ENCODE results near the gene CFAP74.
"Not testable (repeated sequence)": the region's sequence is repeated elsewhere in the genome, so short reads cannot be mapped to it uniquely, and the experiment has no call there.

CFAP74 gene

DNA sequence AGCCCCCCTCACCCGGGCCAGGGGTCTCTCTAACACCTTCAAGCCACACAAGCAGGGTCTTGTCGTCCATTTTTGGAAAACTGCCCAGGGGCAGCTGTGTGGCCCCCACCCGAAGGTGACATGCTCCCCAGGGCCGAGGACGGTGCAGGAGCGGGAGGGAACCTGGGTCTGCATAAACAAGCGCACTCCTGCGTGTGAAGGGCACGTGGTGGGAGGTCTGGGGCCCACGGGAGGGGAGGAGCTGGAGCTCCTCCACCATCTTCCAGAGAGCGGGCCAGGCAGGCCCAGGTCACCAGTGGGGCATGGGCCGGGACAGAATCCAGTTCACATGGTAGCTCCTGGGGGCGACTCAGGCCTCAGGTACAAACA lies 16.5 kb downstream of the CFAP74 start:
- DNase-seq (ENCODE audit: low read depth in 2 of 2, low spot score in 1 of 2), result no peak

- no peak for DNase-seq (ENCODE audit: low read depth in 2 of 2, low spot score in 1 of 2)
Measured at GRCh38 chr1:1986451-1987141, 17.0 kb downstream of the CFAP74 start.

GRCh38 chr1:1985375-1986050 lies 18.1 kb downstream of the CFAP74 start:
- DNase-seq (ENCODE audit: low read depth in 2 of 2, low spot score in 1 of 2), result no peak

DNA sequence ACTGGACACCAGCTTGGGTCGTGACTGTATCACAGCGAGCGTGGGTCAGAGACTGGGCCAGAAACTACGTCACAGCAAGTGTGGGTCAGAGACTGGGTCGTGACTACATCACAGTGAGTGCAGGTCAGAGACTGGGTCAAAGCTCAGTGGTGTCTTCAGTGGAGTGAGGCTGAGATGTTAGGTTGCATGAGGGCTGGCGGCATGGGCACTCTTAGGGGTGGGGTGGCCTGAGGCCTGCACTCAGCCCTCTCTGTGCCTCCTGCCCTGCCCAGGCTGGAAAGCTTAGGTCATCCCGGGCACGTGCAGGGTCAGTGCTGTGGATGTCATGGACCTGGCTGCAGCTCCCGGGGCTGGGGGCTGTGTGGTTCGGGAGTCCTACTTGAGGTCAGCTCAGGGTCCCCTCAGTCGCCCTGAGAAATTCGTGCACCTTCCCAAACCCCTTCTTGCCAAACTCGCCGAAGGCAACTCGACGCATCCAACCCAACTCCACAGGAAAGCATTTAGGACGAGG lies 19.0 kb downstream of the CFAP74 start:
- no peak for DNase-seq (ENCODE audit: low read depth in 2 of 2, low spot score in 1 of 2)

DNA sequence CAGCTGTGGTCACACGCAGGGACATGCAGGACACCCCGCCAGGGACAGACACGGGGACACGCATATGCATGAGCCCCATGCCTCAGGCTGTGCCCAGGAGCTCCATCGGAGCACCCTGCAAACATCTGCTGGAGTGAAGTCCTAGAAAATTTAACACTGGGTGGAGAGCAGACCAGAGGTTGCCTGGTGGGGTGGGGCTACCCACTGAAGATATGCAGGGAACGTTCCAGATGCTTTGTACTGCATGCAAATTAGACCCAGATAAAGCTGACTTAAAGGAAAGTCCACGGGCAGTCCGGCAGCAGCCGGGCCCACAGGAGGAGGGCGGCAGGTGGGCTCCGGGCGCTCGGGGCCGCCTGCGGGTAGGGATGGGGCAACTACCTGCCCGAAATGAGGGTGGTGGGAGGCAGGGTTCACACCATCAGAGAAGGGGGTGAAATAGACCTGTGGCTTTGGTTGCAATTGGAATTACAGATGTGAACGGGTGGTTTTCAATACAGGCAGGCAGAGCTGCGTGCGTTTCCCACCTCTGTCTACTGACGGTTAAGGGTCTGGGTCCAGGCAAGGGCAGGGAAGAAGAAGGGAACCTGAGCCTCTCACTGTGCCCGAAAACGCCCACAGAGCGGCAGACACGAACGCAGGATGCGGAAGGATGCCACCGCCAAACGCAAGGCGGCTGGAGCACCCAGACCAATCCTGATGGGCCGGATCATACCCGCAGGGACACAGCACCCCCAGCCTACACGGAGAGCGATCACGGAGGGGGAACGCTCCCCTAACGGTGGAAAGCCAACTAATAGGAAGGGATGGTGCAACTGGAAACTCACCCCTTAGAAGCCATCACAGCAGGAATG lies 21.0 kb downstream of the CFAP74 start:
- no peak for DNase-seq (ENCODE audit: low read depth in 2 of 2, low spot score in 1 of 2)

GRCh38 chr1:1981631-1982327 lies 21.8 kb downstream of the CFAP74 start:
- DNase-seq (ENCODE audit: low read depth in 2 of 2, low spot score in 1 of 2), result not testable (repeated sequence)

- no peak for DNase-seq (ENCODE audit: low read depth in 2 of 2, low spot score in 1 of 2)
Measured at GRCh38 chr1:1981142-1981500, 22.5 kb downstream of the CFAP74 start.

GRCh38 chr1:1980467-1981141 lies 23.0 kb downstream of the CFAP74 start:
- no peak for DNase-seq (ENCODE audit: low read depth in 2 of 2, low spot score in 1 of 2)

DNA sequence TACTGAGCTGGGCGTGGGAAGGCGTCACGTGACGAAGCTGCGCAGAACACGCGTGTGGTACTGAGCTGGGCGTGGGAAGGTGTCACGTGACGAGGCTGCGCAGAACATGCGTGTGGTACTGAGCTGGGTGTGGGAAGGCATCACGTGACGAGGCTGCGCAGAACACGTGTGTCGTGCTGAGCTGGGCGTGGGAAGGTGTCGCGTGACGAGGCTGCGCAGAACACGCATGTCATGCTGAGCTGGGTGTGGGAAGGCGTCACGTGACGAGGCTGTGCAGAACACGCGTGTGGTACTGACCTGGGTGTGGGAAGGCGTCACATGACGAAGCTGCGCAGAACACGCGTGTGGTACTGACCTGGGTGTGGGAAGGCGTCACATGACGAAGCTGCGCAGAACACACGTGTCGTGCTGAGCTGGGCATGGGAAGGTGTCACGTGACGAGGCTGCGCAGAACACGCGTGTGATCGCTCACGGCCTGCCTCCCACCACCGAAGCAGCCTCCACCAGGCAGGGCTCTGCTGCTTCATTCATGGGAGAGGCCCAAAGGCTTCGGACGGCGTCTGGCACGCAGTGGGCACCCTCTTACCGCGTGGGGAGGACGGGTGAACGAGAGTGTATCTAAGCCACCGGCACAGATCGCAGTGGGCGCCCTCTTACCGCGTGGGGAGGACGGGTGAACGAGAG lies 24.0 kb downstream of the CFAP74 start:
- no peak for DNase-seq (ENCODE audit: low read depth in 2 of 2, low spot score in 1 of 2)

DNA sequence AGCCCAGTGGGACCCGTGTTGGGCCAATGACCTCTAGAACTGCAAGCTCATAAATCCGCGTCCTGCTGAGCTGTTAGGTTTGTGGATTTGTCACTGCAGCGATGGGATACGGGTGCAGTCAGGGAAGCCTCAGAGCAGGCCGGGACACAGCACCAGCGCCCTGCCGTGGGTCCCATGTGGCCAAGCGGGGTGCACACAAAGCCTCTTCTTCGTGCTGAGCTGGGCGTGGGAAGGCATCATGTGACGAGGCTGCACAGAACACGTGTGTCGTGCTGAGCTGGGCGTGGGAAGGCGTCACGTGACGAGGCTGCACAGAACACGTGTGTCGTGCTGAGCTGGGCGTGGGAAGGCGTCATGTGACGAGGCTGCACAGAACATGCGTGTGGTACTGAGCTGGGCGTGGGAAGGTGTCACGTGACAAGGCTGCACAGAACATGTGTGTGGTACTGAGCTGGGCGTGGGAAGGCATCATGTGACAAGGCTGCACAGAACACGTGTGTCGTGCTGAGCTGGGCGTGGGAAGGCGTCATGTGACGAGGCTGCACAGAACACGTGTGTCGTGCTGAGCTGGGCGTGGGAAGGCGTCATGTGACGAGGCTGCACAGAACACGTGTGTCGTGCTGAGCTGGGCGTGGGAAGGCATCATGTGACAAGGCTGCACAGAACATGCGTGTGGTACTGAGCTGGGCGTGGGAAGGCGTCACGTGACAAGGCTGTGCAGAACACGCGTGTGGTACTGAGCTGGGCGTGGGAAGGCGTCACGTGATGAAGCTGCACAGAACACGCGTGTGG lies 24.7 kb downstream of the CFAP74 start:
- DNase-seq (ENCODE audit: low read depth in 2 of 2, low spot score in 1 of 2), result not testable (repeated sequence)

DNA sequence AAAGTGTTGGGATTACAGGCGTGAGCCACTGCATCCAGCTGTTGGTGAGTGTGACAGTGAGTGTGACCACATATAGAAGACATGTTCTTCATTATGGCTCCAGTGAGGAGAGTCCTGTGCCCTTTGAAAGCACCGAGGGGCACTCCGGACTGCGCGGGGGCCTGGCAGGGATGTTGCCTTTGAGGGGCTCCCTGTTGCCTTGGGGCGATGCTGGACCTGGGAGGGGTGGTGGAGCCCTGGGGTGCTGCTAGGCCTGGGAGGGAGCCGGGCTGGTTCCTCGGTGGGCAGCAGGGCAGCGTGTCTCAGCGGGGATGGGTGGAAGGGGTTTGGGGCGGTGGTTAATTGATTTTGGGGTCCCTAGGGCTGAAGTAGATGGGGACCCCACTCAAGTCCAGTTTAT lies 25.5 kb downstream of the CFAP74 start:
- DNase-seq (ENCODE audit: low read depth in 2 of 2, low spot score in 1 of 2), result no peak

- no peak for DNase-seq (ENCODE audit: low read depth in 2 of 2, low spot score in 1 of 2)
Measured at GRCh38 chr1:1976031-1976430, 27.6 kb downstream of the CFAP74 start.

GRCh38 chr1:1975535-1975934 lies 28.1 kb downstream of the CFAP74 start:
- no peak for DNase-seq (ENCODE audit: low read depth in 2 of 2, low spot score in 1 of 2)

DNA sequence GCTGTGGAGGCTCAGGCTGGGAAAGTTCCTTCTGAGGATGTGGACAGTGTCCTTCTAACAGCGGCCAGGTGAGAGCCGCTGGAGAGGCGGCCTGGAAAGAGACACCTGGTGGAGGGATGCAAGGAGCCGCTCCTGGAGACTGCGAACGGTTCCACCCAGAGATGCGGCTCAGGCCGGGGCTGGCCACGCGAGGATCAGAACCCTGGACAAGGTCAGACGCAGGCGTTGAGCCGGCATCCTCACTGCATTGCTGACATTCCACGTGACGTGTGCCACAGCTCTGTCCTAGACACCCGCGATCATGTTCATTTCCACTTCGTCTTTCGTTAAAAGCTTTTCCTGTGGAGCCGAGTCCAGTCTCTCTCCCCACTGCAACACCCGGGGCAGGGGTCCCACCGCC lies 28.8 kb downstream of the CFAP74 start:
- DNase-seq (ENCODE audit: low read depth in 2 of 2, low spot score in 1 of 2), result no peak

- no peak for DNase-seq (ENCODE audit: low read depth in 2 of 2, low spot score in 1 of 2)
Measured at GRCh38 chr1:1973716-1974642, 29.6 kb downstream of the CFAP74 start.

DNA sequence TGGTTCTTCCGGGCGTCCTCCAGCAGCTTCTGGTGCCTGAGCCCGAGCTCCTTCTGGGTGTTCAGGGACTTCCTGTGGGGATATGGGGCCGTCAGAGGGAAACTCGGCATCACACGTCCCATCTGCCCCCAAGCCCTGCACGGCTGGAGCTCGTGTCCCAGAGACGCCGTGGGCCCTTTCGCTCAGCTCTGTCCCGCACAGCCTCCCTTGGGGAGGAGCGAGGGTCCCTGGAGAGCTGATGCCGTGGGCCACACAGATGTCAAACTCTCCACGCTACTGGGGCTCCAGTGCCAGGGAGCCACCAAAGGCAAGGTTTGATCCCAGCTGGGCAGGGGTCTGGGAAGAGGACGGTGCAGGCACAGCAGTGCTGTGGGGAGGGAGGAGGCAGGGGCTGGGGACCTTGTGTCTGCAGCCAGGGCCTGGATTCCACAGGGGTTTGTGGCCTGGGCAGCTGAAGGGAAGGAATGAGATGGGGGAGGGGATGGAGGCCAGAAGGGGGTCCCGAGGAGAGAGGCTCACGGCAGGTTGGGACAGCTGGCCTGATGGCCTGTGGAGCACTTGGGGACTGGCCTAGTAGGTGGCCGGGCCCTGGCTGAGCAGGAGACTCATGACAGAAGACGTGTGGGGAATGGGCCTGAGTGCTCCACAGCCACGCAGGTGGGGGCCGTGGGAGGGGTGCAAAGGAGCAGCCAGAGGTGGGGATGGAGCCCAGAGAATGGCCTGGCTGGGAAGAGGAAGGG lies 30.4 kb downstream of the CFAP74 start:
- DNase-seq (ENCODE audit: low read depth in 2 of 2, low spot score in 1 of 2), result no peak

- no peak for DNase-seq (ENCODE audit: low read depth in 2 of 2, low spot score in 1 of 2)
Measured at GRCh38 chr1:1971688-1972087, 31.9 kb downstream of the CFAP74 start.

DNA sequence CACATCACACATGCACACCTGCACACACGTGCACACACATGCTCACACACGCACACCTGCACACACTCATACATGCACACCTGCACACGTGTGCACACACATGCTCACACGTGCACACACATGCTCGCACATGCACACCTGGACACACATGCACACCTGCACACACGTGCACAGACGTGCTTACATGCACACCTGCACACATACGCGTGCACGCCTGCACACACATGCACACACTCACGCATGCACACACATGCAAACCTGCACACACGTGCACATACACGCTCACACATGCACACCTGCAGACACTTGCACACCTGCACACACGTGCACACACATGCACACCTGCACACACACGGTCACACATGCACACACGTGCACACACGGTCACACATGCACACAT lies 32.6 kb downstream of the CFAP74 start:
- no peak for DNase-seq (ENCODE audit: low read depth in 2 of 2, low spot score in 1 of 2)
